ENCODE measurements around the gene FPR2.
A peak's percentile ranks its signal among the peaks of the same experiment; 100 is the strongest.

The FPR2 gene

GRCh38 chr19:51727349-51727880 lies 33.6 kb upstream of the FPR2 start:
- no peak overlapping the region for H3K27ac ChIP-seq (ENCODE audit: low read depth, low read length)
- no peak overlapping the region for H4K91ac ChIP-seq (ENCODE audit: low read depth, low read length)
- H3K4me3 ChIP-seq (ENCODE audit: low read depth, low read length): no peak overlapping the region
- no peak overlapping the region for H2AFZ ChIP-seq (ENCODE audit: insufficient read depth, low read length, poor library complexity)
- no peak overlapping the region for H2AK5ac ChIP-seq (ENCODE audit: low read length)
- H3K4ac ChIP-seq (ENCODE audit: low read depth, low read length): no peak overlapping the region
- H3K79me2 ChIP-seq (ENCODE audit: control insufficient read depth, insufficient read depth, low read length, poor library complexity): no peaks in the 10 kb centered on the region
- no peak overlapping the region for H3K9ac ChIP-seq (ENCODE audit: low read length)
- H2BK120ac ChIP-seq (ENCODE audit: insufficient read depth, low read length, poor library complexity): no peak overlapping the region
- no peak overlapping the region for H3K14ac ChIP-seq (ENCODE audit: low read length)
- H3K23ac ChIP-seq (ENCODE audit: low read length): no peak overlapping the region
- no peak overlapping the region for H4K8ac ChIP-seq (ENCODE audit: low read depth, low read length)
- peaks cover 10% of the 10 kb centered on the region for H3K9me3 ChIP-seq (ENCODE audit: insufficient read depth, low read depth, low read length)
- no peak overlapping the region for H2BK5ac ChIP-seq (ENCODE audit: low read depth, low read length, poor library complexity)
- H3K27me3 ChIP-seq (ENCODE audit: insufficient read depth, low read length): no peaks in the 10 kb centered on the region
- no peak overlapping the region for H3K4me2 ChIP-seq (ENCODE audit: low read length)
- no peaks in the 10 kb centered on the region for H3K4me1 ChIP-seq (ENCODE audit: control insufficient read depth in 1 of 2, insufficient read depth in 2 of 2, low read length in 2 of 2)
- H3K36me3 ChIP-seq (ENCODE audit: control insufficient read depth in 1 of 2, insufficient read depth in 2 of 2, low read length in 2 of 2): no peaks in the 10 kb centered on the region
- no peak overlapping the region for H4K12ac ChIP-seq (ENCODE audit: low read depth, low read length)
- no peaks in the 10 kb centered on the region for H3K79me1 ChIP-seq (ENCODE audit: low read length)
- no peak for DNase-seq
- no peak overlapping the region for H3K18ac ChIP-seq (ENCODE audit: low read length)
- no CpG with 5 or more reads among the region's 7 CpGs for WGBS (ENCODE audit: extremely low coverage, insufficient coverage, insufficient read length)
- H2BK12ac ChIP-seq (ENCODE audit: low read length): no peak overlapping the region

- H4K8ac ChIP-seq (ENCODE audit: low read depth, low read length): no peak overlapping the region
- H3K79me2 ChIP-seq (ENCODE audit: control insufficient read depth, insufficient read depth, low read length, poor library complexity): no peaks in the 10 kb centered on the region
- no peaks in the 10 kb centered on the region for H3K79me1 ChIP-seq (ENCODE audit: low read length)
- H3K14ac ChIP-seq (ENCODE audit: low read length): no peak overlapping the region
- no peak overlapping the region for H4K91ac ChIP-seq (ENCODE audit: low read depth, low read length)
- H2BK5ac ChIP-seq (ENCODE audit: low read depth, low read length, poor library complexity): no peak overlapping the region
- H3K4me3 ChIP-seq (ENCODE audit: low read depth, low read length): no peak overlapping the region
- H2BK120ac ChIP-seq (ENCODE audit: insufficient read depth, low read length, poor library complexity): no peak overlapping the region
- no peaks in the 10 kb centered on the region for H3K27me3 ChIP-seq (ENCODE audit: insufficient read depth, low read length)
- no peak overlapping the region for H3K27ac ChIP-seq (ENCODE audit: low read depth, low read length)
- no peak overlapping the region for H4K12ac ChIP-seq (ENCODE audit: low read depth, low read length)
- peaks cover 2 to 3% of the 10 kb centered on the region in 2 experiments for H3K4me1 ChIP-seq (ENCODE audit: control insufficient read depth in 1 of 2, insufficient read depth in 2 of 2, low read length in 2 of 2)
- no peaks in the 10 kb centered on the region for H3K36me3 ChIP-seq (ENCODE audit: control insufficient read depth in 1 of 2, insufficient read depth in 2 of 2, low read length in 2 of 2)
- H3K9me3 ChIP-seq (ENCODE audit: insufficient read depth, low read depth, low read length): peaks cover 11% of the 10 kb centered on the region
- no peak overlapping the region for H3K23ac ChIP-seq (ENCODE audit: low read length)
- H2BK12ac ChIP-seq (ENCODE audit: low read length): no peak overlapping the region
- no peak overlapping the region for H3K4me2 ChIP-seq (ENCODE audit: low read length)
- H2AK5ac ChIP-seq (ENCODE audit: low read length): no peak overlapping the region
- DNase-seq: no peak
- no peak overlapping the region for H3K9ac ChIP-seq (ENCODE audit: low read length)
- WGBS (ENCODE audit: extremely low coverage, insufficient coverage, insufficient read length): no CpG with 5 or more reads among the region's 2 CpGs
- H3K18ac ChIP-seq (ENCODE audit: low read length): no peak overlapping the region
- no peak overlapping the region for H2AFZ ChIP-seq (ENCODE audit: insufficient read depth, low read length, poor library complexity)
- no peak overlapping the region for H3K4ac ChIP-seq (ENCODE audit: low read depth, low read length)
Measured at GRCh38 chr19:51729781-51730180, 31.2 kb upstream of the FPR2 start.

GRCh38 chr19:51733742-51734522 lies 27.0 kb upstream of the FPR2 start:
- H2BK120ac ChIP-seq (ENCODE audit: insufficient read depth, low read length, poor library complexity): no peak overlapping the region
- H3K79me1 ChIP-seq (ENCODE audit: low read length): no peaks in the 10 kb centered on the region
- H2BK5ac ChIP-seq (ENCODE audit: low read depth, low read length, poor library complexity): no peak overlapping the region
- WGBS (ENCODE audit: extremely low coverage, insufficient coverage, insufficient read length): no CpG with 5 or more reads among the region's 7 CpGs
- H3K4ac ChIP-seq (ENCODE audit: low read depth, low read length): no peak overlapping the region
- peak; percentile 53 to 71 for DNase-seq
- no peak overlapping the region for H2AK5ac ChIP-seq (ENCODE audit: low read length)
- no peaks in the 10 kb centered on the region for H3K27me3 ChIP-seq (ENCODE audit: insufficient read depth, low read length)
- no peak overlapping the region for H4K12ac ChIP-seq (ENCODE audit: low read depth, low read length)
- H4K91ac ChIP-seq (ENCODE audit: low read depth, low read length): no peak overlapping the region
- no peak overlapping the region for H3K23ac ChIP-seq (ENCODE audit: low read length)
- no peak overlapping the region for H3K4me2 ChIP-seq (ENCODE audit: low read length)
- H3K36me3 ChIP-seq (ENCODE audit: control insufficient read depth in 1 of 2, insufficient read depth in 2 of 2, low read length in 2 of 2): no peaks in the 10 kb centered on the region
- H3K9me3 ChIP-seq (ENCODE audit: insufficient read depth, low read depth, low read length): peaks cover 11% of the 10 kb centered on the region
- H3K9ac ChIP-seq (ENCODE audit: low read length): no peak overlapping the region
- no peak overlapping the region for H3K18ac ChIP-seq (ENCODE audit: low read length)
- H2BK12ac ChIP-seq (ENCODE audit: low read length): no peak overlapping the region
- no peak overlapping the region for H3K27ac ChIP-seq (ENCODE audit: low read depth, low read length)
- no peaks in the 10 kb centered on the region for H3K79me2 ChIP-seq (ENCODE audit: control insufficient read depth, insufficient read depth, low read length, poor library complexity)
- peaks cover 2 to 3% of the 10 kb centered on the region in 2 experiments for H3K4me1 ChIP-seq (ENCODE audit: control insufficient read depth in 1 of 2, insufficient read depth in 2 of 2, low read length in 2 of 2)
- H3K14ac ChIP-seq (ENCODE audit: low read length): no peak overlapping the region
- no peak overlapping the region for H2AFZ ChIP-seq (ENCODE audit: insufficient read depth, low read length, poor library complexity)
- no peak overlapping the region for H4K8ac ChIP-seq (ENCODE audit: low read depth, low read length)
- H3K4me3 ChIP-seq (ENCODE audit: low read depth, low read length): no peak overlapping the region

- Histone ChIP-seq H3K4me3 (ENCODE audit: low read depth, low read length) (no peak overlapping the region), H3K23ac (ENCODE audit: low read length) (no peak overlapping the region), H2AFZ (ENCODE audit: insufficient read depth, low read length, poor library complexity) (no peak overlapping the region), H3K79me1 (ENCODE audit: low read length) (no peaks in the 10 kb centered on the region), H2BK5ac (ENCODE audit: low read depth, low read length, poor library complexity) (no peak overlapping the region), H2BK12ac (ENCODE audit: low read length) (no peak overlapping the region), H4K12ac (ENCODE audit: low read depth, low read length) (no peak overlapping the region), H2AK5ac (ENCODE audit: low read length) (no peak overlapping the region), H3K18ac (ENCODE audit: low read length) (no peak overlapping the region), H4K91ac (ENCODE audit: low read depth, low read length) (no peak overlapping the region), H4K8ac (ENCODE audit: low read depth, low read length) (no peak overlapping the region), H3K4ac (ENCODE audit: low read depth, low read length) (no peak overlapping the region), H3K4me1 (ENCODE audit: control insufficient read depth in 1 of 2, insufficient read depth in 2 of 2, low read length in 2 of 2) (peaks cover 2 to 3% of the 10 kb centered on the region in 2 experiments), H3K4me2 (ENCODE audit: low read length) (no peak overlapping the region), H3K36me3 (ENCODE audit: control insufficient read depth in 1 of 2, insufficient read depth in 2 of 2, low read length in 2 of 2) (no peaks in the 10 kb centered on the region), H3K9me3 (ENCODE audit: insufficient read depth, low read depth, low read length) (peaks cover 8% of the 10 kb centered on the region), H3K27me3 (ENCODE audit: insufficient read depth, low read length) (no peaks in the 10 kb centered on the region), H2BK120ac (ENCODE audit: insufficient read depth, low read length, poor library complexity) (no peak overlapping the region), H3K14ac (ENCODE audit: low read length) (no peak overlapping the region), H3K27ac (ENCODE audit: low read depth, low read length) (no peak overlapping the region), H3K79me2 (ENCODE audit: control insufficient read depth, insufficient read depth, low read length, poor library complexity) (no peaks in the 10 kb centered on the region), H3K9ac (ENCODE audit: low read length) (no peak overlapping the region)
- peak; percentile 79 to 88 for DNase-seq
- WGBS (ENCODE audit: extremely low coverage, insufficient coverage, insufficient read length): no CpG with 5 or more reads among the region's 10 CpGs
Measured at GRCh38 chr19:51735759-51736449, 25.1 kb upstream of the FPR2 start.
